Chondrocyte (in vitro differentiated cells): Measurements from ENCODE around the gene FNBP1. TPM values are rescaled to one million over a fixed set of nuclear protein-coding genes. Genes with fewer than 3 reads are reported as not detected.
A peak's percentile ranks its signal among the peaks of the same experiment; 100 is the strongest.

Experiments used
- DNase-seq: peaks from one replicate; pipeline ENCODE4 v3.0.0; 2021; ENCODE audit warnings: mixed read lengths, low spot score
- H3K27ac Mint-ChIP-seq: one replicate; pipeline ENCODE4 v1.8.0; 2021; ENCODE audit warnings: mild to moderate bottlenecking, moderate library complexity, mixed read lengths; ENCODE audit not compliant: unreplicated experiment
- H3K27me3 Mint-ChIP-seq: 2 replicates; pipeline ENCODE4 v1.8.0; 2021; ENCODE audit warnings: low read depth, mixed read lengths
- H3K36me3 Mint-ChIP-seq: 2 replicates; pipeline ENCODE4 v1.8.0; 2021; ENCODE audit warnings: low read depth, mixed read lengths
- H3K4me1 Mint-ChIP-seq: 2 replicates; pipeline ENCODE4 v1.8.0; 2021; ENCODE audit warnings: low read depth, mild to moderate bottlenecking, mixed read lengths
- H3K4me3 Mint-ChIP-seq: one replicate; pipeline ENCODE4 v1.8.0; 2021; ENCODE audit warnings: mild to moderate bottlenecking, moderate library complexity, mixed read lengths; ENCODE audit not compliant: unreplicated experiment
- H3K9me3 Mint-ChIP-seq: 2 replicates; pipeline ENCODE4 v1.8.0; 2021; ENCODE audit warnings: low read depth, mixed read lengths
- total RNA-seq: library from RNA; stranded (reverse); gene quantifications from 3 replicates; pipeline ENCODE4 v1.2.1, GENCODE V29; 2021
- TF ChIP-seq, protein P1 (sequence below): fragments of 200-600 bp; sonication (generic); IDR thresholded peaks from 2 replicates; pipeline ENCODE4 v1.5.0; 2021; ENCODE audit warnings: antibody characterized with exemption, mild to moderate bottlenecking, moderate library complexity

FNBP1 gene
- total RNA-seq, 1 donor from 2014 or later: 61.2 TPM

DNA sequence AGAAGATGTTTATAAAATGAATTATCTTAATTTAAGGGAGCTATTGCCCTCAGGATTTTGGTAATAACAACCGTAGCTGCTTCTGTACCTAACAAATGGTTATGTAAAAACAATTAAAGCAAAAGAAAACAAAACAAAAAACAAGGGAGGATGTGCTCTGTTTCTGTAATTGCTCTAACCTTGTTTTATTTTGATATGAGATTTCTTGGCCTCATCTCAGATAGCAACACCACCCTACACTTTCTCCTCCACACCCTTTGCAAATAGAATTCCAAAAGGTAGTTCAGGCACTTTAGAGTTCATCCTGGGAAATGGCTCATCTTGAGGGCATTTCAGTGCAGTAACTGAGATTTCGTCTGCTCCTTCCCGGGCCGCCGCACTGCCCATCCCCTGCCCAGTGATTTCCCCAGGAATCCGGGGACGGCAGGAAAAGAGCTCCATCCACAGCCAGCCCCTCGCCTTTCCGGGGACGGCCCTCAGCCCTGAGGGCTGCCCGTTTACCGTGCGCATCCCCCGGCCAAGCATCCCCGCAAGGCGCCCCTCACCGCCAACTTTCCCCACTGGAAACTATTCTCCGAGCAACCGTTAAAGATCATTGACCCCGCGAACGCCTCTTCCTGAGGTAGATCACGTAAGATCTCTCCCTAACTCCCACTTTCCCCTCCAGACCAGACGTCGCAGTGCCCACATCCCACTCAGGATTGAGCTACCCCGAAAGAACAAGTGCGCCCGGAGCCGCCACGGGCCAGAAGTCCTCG is 1.2 kb downstream of the FNBP1 start:
- Mint-ChIP-seq H3K4me3 (peak overlapping the region; percentile 89), H3K4me1 (peaks cover 59% of the 10 kb centered on the region), H3K27me3 (no peaks in the 10 kb centered on the region), H3K9me3 (no peaks in the 10 kb centered on the region), H3K36me3 (no peaks in the 10 kb centered on the region), H3K27ac (peak overlapping the region; percentile 91)
- TF ChIP-seq, protein P1, sequence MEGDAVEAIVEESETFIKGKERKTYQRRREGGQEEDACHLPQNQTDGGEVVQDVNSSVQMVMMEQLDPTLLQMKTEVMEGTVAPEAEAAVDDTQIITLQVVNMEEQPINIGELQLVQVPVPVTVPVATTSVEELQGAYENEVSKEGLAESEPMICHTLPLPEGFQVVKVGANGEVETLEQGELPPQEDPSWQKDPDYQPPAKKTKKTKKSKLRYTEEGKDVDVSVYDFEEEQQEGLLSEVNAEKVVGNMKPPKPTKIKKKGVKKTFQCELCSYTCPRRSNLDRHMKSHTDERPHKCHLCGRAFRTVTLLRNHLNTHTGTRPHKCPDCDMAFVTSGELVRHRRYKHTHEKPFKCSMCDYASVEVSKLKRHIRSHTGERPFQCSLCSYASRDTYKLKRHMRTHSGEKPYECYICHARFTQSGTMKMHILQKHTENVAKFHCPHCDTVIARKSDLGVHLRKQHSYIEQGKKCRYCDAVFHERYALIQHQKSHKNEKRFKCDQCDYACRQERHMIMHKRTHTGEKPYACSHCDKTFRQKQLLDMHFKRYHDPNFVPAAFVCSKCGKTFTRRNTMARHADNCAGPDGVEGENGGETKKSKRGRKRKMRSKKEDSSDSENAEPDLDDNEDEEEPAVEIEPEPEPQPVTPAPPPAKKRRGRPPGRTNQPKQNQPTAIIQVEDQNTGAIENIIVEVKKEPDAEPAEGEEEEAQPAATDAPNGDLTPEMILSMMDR: no peak
- DNase-seq: no peak

DNA sequence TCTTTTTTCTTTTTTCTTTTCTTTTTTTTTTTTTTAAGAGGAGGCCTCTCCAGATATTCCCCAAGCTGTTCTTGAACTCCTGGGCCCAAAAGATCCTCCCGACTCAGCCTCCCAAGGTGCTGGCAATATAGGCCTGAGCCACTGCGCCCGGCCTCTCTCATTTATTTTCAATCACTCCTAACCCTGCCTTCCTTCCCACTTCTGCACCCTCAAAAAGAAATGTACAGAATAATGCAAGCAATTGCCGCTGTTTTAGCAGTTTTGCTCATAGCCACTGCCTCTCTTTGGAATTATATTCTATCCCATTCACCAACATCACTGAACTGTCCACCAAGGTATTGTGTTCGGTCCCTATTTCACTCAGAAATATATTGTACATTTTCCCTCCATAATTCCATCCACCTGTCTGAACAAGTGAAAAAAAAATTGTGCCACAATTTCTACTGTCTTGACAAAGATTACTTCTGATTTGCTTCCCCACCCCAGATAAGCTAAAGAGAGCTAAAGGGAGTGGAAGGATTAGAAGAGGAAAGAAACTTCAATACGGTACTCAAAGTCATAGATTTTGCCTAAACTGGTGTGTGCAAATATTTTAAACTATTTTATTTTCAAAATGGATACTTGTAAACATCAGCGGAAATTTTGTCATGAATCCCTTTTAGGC is 1.9 kb downstream of the FNBP1 start:
- TF ChIP-seq, protein P1: no peak
- Mint-ChIP-seq H3K36me3 (no peaks in the 10 kb centered on the region), H3K9me3 (no peaks in the 10 kb centered on the region), H3K4me3 (peak overlapping the region; percentile 89), H3K27me3 (no peaks in the 10 kb centered on the region), H3K4me1 (peaks cover 65% of the 10 kb centered on the region), H3K27ac (peak overlapping the region; percentile 91)
- DNase-seq: no peak

DNA sequence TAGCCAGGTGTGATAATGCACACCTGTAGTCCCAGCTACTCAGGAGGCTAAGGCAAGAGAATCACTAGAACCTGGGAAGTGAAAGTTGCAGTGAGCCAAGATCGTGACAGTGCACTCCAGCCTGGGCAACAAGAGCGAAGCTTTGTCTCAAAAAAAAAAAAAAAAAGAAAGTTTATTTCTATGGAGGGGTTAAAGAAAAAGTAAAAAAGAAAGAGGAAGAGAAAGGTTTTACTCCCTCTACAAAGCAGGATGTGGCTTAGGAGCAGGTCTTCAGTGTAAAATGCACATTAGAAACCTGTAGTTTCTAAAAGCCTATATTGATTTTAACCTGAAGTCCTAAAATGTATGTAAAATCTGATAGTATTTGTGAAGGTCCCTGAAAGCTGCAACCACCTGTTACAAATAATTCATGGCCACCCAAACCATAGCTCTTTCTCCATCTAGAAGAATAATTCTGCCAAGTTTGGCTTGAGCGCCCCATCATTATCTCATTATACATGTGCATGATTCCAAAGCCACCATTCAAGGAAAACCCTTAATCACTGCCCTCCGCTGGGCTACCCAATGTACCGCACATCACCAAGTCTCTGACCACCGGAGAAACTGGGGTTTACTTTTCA is 3.4 kb downstream of the FNBP1 start:
- Mint-ChIP-seq H3K4me3 (no peak overlapping the region), H3K36me3 (no peaks in the 10 kb centered on the region), H3K9me3 (no peaks in the 10 kb centered on the region), H3K27ac (peak overlapping the region; percentile 32), H3K4me1 (peaks cover 72% of the 10 kb centered on the region), H3K27me3 (no peaks in the 10 kb centered on the region)
- TF ChIP-seq, protein P1: peak; percentile 65
- DNase-seq: no peak

DNA sequence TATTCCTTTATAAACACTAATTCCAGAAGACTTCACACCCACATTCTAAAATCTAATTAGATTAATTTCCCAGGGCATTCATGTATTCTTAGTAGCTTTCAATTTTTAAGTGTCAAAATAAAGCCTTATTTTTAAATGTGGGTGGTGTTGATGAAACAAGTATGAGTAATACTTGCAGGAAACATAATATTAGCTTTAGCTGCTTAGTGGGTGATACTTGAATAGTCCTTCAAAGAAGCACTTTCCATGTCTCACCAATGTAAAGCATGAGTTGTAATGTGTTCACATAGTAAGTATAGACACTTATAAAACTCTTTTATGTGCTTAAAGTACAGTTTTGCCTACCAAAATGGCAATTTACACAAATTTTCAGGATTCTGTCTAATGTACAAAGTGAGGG is 6.9 kb downstream of the FNBP1 start:
- Mint-ChIP-seq H3K36me3 (no peaks in the 10 kb centered on the region), H3K9me3 (no peaks in the 10 kb centered on the region), H3K27ac (peak overlapping the region; percentile 82), H3K4me1 (peaks cover 74% of the 10 kb centered on the region), H3K4me3 (no peak overlapping the region), H3K27me3 (no peaks in the 10 kb centered on the region)
- TF ChIP-seq, protein P1: no peak
- no peak for DNase-seq

DNA sequence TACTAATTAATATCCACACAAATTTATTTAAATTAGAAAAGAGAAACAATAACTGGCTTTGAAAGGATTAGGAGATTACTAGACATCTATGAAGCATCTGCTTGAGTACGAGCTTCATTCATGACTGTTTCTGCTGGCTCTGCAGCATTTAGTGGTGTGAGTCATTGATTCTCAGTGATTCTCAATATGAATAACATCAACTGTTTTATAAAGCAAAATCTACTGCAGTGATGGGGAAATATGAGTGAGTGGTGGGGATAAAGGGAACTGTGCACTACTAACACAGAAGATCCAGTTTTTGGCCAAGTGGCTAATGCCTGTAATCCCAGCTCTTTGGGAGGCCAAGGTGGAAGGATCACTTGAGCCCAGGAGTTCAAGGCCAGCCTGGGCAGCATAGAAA is 8.4 kb downstream of the FNBP1 start:
- no peak for DNase-seq
- peak overlapping the region; percentile 62 for H3K27ac Mint-ChIP-seq
- no peaks in the 10 kb centered on the region for H3K27me3 Mint-ChIP-seq
- TF ChIP-seq, protein P1: no peak
- H3K9me3 Mint-ChIP-seq: no peaks in the 10 kb centered on the region
- H3K36me3 Mint-ChIP-seq: no peaks in the 10 kb centered on the region
- H3K4me3 Mint-ChIP-seq: no peak overlapping the region
- peaks cover 71% of the 10 kb centered on the region for H3K4me1 Mint-ChIP-seq
